CD4-positive, alpha-beta T cell treated with Interleukin-12 subunit alpha and Interleukin-12 subunit beta, for 1 hour (primary cell): ENCODE data around the gene HACD3.
A peak's percentile ranks its signal among the peaks of the same experiment; 100 is the strongest.
"Not testable (repeated sequence)": the region's sequence is repeated elsewhere in the genome, so short reads cannot be mapped to it uniquely, and the experiment has no call there.

Experiments
- DNase-seq: peaks from one replicate; pipeline ENCODE4 v3.0.0-alpha.2; 2020

HACD3 gene

GRCh38 chr15:65550681-65551098 is 20.4 kb downstream of the HACD3 start:
- DNase-seq, result no peak

GRCh38 chr15:65551183-65551582 is 20.9 kb downstream of the HACD3 start:
- no peak for DNase-seq

GRCh38 chr15:65552851-65553250 is 22.6 kb downstream of the HACD3 start:
- not testable (repeated sequence) for DNase-seq

- no peak for DNase-seq
Measured at GRCh38 chr15:65553691-65554090, 23.4 kb downstream of the HACD3 start.

- DNase-seq, result no peak
Measured at GRCh38 chr15:65556622-65557021, 26.4 kb downstream of the HACD3 start.

DNA sequence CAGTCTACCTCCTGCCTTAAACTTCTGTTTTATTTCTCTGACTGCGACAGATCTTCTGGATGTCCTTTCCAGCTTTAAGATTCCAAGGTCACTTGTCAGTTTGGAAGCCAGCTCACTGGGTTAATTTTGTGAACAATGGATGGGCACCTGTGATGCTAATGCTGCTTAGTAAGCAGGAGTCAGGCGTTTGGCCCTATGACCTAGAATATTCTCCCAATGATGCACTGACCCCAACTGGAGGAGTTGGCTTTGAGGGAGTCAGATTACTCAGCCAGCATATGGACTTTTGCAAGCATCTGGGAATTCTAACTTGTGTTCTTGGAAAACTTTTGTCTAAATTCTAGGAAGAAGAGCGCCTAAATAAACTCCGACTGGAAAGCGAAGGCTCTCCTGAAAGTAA is 28.1 kb downstream of the HACD3 start:
- DNase-seq, result no peak

GRCh38 chr15:65558997-65559760 is 28.9 kb downstream of the HACD3 start:
- DNase-seq, result no peak

GRCh38 chr15:65559941-65560340 is 29.7 kb downstream of the HACD3 start:
- DNase-seq, result no peak

DNA sequence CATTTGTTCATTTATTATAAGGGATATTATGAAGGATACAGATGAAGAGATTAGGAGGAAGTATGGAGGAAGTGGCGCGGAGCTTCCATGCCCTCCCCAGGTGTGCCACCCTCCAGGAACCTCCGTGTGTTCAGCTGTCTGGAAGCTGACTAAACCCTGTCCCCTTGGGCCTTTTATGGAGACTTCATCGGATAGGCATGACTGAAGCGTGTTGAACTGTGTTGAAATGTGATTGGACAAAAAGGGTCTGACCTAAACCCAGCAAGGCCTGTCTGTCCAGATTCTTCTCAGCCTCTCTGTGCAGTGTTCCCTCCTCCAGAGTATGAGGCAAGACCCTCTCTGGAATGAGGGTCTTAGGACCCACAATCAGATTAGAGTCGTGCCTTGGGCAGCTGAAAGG is 31.7 kb downstream of the HACD3 start:
- DNase-seq, result no peak

- DNase-seq, result no peak
Measured at GRCh38 chr15:65569728-65570127, 39.5 kb downstream of the HACD3 start.

- no peak for DNase-seq
Measured at GRCh38 chr15:65571971-65572370, 41.7 kb downstream of the HACD3 start.

DNA sequence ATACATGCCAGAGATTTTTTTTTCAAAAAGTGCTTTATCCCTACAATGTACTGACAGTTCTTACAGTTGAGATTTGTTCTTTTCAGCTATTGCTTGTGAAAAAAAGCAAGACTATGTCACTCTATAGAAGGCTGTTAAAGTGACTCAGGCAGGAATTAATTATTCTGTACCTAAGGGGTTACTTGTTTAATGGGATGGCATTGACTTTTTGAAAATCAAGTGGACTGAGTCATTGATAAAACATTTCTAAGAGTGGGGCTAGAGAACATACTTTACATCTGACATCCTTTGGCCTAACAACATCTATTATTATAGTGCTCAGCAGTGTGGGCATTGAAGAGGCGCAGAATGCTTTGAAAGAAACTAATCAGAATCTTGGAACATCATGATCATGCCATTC is 46.4 kb downstream of the HACD3 start:
- DNase-seq, result no peak

- DNase-seq, result no peak
Measured at GRCh38 chr15:65577129-65577996, 47.1 kb downstream of the HACD3 start.

GRCh38 chr15:65578904-65579728 is 48.9 kb downstream of the HACD3 start:
- DNase-seq, result no peak

GRCh38 chr15:65579762-65580161 is 49.5 kb downstream of the HACD3 start:
- DNase-seq, result no peak

- no peak for DNase-seq
Measured at GRCh38 chr15:65580287-65580686, 50.0 kb downstream of the HACD3 start.

- DNase-seq, result peak; percentile 75
Measured at GRCh38 chr15:65583701-65584100, 53.4 kb downstream of the HACD3 start.

- DNase-seq, result no peak
Measured at GRCh38 chr15:65584241-65584640, 54.0 kb downstream of the HACD3 start.

DNA sequence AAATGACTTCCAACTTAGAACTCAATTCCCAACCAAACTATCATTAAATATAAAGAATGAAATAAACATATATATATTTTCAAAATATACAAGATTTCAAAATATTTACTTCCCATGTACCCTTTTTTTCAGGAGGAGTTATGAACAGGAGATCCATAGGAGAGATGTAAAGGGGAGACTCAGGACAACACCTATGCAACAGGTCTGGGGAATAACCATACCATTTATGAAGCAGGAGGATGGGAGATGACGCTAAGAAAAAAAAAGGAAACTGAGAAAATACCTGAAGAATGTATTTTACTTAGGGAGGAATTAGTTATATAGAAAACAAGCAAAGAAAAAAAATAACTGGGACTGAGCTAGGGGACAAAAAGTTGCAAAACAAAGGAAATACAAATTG is 56.8 kb downstream of the HACD3 start:
- no peak for DNase-seq

GRCh38 chr15:65595960-65596359 is 65.7 kb downstream of the HACD3 start:
- DNase-seq, result peak; percentile 32

GRCh38 chr15:65598468-65598867 is 68.2 kb downstream of the HACD3 start:
- DNase-seq, result no peak

DNA sequence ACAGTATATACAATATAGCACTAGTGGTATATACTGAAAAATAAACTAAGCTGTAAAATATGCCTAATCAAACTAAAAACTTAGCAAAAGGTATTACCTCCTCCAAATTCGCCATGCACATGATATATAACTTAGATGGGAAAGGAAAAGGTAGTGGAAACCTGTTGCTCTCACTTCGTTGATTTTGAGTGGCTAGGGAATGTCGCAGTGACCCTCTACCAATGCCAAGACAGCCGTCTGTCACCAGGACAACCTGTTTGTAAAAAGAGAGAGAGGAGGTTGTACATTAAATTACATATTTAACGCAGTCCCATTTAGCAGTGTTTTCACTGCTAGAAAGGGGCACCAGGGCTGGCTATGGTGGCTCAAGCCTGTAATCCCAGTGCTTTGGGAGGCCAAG is 69.4 kb downstream of the HACD3 start:
- no peak for DNase-seq

DNA sequence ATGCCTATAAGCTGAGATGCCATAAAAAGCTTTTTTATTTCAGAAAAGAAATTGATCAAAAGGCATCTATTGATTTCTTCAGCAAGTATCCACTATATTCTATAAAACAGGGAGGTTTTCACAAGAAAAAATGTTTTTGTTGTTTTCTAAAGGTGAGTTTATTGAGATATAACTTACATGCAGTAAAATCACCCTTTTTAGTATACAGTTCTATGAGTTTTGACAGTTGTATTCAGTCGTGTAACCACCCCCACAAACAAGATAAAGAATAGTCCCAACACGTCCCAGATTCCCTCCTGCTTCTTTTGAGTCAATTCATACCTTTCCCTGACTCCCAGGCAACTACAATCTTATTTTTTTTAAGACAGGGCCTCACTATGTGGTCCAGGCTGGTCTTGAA is 72.9 kb downstream of the HACD3 start:
- no peak for DNase-seq
